Activated T-helper 9 cell treated with anti-CD3 and anti-CD28 coated beads, Interleukin-2, amount 50 U/mL, for 16 hours (primary cell): Measurements from ENCODE around the gene TULP4.
"Not testable (repeated sequence)": the region's sequence is repeated elsewhere in the genome, so short reads cannot be mapped to it uniquely, and the experiment has no call there.

ENCODE experiments used
- DNase-seq: peaks from one replicate; pipeline ENCODE4 v3.0.0-alpha.2; 2020; ENCODE audit warnings: low read depth

Gene TULP4

DNA sequence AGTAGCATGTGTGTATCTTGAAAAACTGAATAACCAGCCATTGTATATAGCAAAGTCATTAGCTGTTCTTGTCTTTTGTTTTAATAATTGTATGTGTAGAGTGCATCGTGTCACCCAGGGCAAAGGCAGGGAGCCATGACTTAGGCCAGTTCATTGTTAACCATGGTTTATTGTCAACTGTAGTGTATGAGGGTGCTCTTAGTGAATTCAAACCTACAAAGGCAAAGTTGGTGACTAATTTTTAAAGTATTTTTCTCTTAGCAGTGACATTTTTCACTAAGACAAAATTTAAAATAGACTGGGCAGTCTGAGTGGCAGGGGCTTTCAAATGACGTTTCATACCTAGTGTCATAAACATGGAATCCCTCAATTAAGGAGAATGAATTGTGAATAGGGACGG, 79.0 kb downstream of the TULP4 start:
- DNase-seq = no peak

DNA sequence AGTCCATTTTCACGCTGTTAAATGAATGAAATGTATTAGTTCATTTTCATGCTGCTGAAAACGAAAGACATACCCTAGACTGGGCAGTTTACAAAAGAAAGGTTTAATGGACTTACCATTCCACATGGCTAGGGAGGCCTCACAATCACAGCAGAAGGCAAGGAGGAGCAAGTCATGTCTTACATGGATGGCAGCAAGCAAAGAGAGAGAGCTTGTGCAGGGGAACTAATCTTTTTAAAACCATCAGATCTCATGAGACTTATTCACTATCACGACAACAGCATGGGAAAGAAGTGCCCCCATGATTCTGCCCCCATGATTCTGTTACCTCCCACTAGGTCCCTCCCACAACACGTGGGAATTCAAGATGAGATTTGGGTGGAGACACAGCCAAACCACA, 79.7 kb downstream of the TULP4 start:
- not testable (repeated sequence) for DNase-seq

DNA sequence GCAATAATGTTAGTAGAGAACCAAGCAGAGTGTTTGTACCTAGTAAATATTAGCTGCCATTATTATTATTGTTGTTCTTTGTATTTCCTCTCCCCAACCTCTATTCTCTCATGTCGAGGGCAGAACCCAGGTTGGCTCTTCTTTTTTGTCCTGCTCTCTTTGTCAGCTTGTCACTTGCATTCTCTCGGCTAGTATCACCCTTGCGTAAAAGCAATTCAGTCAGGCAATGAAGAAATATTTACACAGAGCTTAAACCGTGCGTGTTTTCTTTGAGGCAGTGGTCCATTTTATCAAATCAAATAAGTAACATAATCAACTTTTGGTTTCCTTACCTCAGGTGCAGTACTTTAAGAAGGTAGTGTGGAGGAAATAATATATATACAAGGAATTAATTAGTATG, 83.9 kb downstream of the TULP4 start:
- no peak for DNase-seq

DNA sequence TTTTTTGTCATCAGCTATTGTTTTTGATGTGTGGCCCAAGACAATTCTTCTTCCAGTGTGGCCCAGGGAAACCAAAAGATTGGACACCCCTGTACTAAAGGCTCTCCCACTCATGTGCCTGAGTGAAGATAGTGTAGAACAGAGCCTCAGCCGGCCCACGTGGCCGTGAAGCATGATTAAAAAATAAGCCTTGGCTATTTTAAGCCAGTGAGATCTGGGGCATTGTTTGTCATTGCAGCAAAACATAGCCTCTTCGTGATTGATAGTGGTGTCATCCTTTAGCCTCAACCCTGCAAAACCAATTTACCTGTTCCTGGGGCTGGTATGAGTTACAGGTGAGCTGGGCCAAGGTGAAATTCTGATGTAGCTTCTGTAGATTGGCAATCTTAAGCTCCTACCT, 85.3 kb downstream of the TULP4 start:
- DNase-seq = no peak

DNA sequence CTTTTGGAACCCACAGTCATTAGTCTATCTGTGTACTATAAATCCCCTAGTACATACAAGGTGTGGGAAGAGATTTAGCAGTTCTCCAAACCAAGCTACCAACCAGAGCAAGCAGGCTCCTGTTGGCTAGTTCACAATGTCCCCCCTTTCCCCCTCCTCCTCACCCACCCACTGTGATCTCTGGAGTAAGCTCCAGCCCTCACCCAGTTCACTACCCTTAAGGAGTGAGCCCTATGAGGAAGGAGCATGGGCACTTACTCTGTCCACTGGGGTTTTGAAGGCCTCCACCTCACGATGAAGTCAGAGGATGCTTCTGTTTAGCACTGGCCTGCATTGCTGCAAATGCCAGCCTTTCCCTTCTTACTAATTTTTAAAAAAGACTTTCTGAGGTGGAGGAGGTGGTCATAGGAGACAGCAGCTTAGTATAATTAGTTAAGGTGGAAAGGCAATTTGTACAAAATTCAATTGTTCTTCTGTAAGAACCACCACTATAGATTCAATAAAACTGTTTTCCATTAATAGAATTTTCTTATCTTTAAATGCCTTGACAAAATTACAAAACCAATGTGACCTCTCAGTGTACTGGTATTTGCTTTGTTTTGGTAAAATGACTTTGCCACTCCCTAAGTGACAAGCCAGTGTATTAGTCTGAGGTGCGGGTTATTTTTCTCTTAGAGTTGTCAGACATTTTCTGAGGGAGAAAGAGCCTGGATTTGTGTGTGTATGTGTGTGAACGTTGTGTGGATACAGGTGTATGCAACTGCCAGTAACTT, 86.2 kb downstream of the TULP4 start:
- DNase-seq = no peak

DNA sequence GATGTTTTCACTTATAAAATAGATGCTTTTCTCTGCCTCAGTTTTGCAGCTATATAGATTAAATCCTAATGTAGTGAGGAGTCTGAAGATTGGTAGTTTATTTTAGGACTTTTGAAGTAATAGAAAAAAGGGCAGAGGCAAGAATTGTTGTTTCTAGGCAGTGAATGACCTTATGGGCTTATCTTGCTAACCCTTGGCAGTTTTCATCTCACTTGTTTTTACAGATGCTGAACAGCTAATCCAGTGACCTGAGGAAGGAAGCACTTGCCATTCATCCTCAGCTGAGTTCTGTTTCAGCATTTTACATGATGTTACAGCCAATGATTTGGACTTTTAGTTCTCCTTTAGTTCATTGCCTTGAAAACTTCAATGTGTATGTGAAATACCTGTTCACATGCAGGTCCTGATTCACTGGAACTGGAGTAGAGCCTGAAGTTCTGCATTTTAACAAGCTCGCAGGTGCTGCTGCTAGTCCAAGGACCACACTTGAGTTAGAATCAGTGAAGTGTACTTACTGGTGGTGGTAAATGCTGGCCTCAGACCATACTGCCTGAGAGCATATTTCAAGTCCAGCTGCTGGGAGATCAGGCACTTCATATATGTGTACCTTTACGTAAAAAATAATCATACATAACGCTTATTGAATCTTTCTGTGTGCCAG, 86.9 kb downstream of the TULP4 start:
- no peak for DNase-seq

DNA sequence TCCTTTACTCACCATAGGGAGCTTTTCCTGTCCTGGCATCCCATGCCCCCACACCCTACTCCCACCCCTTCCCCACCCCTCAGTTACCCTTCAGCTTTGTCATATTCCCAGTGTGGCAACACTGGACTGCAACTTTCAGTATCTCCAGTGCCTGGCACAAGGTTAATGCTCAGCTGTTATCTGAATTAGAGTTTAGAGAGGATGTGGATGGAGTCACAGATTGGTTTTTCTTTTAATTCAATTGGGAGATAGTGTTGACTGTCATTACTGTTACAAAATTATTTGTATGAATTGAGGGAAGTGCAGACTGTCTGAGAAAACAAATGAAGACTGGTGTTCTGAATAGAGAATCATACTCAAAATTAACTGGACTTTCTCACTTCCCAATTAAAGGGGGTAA, 89.9 kb downstream of the TULP4 start:
- DNase-seq = no peak

DNA sequence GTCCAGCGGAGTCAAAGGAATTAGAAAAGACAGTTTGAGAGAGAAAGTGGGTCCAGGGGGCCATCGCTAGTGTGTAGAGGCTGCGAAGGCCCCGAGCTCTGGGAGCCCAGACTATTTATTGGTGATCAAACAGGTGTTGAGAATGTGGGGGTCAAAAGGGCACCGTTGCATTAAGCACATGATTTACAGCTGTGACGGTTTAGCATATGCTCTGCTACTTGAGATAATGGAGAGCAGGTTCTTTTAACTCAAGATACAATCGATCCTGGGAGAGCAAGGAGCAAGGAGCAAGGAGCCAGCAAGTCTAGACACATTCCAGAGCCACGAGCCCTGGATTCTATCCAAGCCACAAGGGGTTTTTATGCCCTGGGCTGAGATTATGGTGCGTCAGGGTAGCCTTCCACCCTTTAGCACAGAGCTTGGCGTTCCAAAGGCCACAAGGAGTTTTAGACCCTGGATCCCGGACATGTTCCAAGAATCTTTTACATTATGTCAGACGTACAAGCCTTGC, 93.1 kb downstream of the TULP4 start:
- DNase-seq = not testable (repeated sequence)

DNA sequence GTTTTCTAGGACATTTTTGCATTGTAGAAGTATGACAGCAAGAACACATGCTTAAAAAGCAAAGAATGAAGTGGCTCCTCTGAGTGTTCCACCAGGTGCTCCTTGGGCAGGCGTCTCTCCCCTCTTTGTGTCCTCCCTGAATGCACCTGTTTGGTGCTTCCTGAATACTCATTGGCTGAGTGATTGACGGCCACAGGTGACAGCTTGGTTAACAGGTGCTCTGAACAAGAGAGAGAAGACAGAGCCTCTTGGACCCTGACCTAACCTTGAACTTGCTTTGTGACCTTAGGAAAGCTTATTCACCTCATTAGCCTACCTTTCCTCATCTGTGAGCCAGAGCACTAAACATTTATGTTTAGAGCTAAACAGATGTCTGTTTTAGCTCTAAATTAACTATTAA, 93.7 kb downstream of the TULP4 start:
- no peak for DNase-seq

DNA sequence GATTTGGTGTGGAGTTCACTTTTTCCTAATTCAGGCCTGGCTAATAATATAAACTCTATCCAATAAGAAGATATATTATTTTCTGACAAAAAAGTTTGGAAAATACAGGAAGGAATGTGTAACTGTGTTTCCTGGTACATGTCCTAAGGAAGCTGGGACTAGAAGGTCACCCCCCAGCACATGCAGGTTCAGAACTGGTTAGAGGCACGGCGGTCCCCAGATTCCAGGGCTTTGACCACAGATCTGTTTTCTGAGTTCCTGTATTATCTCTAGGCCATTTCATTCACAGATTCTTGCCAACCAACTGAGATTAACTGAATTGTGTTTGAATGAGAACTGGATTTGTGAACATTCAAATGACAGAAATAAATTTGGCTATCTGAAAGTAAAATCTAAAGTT, 94.5 kb downstream of the TULP4 start:
- no peak for DNase-seq

DNA sequence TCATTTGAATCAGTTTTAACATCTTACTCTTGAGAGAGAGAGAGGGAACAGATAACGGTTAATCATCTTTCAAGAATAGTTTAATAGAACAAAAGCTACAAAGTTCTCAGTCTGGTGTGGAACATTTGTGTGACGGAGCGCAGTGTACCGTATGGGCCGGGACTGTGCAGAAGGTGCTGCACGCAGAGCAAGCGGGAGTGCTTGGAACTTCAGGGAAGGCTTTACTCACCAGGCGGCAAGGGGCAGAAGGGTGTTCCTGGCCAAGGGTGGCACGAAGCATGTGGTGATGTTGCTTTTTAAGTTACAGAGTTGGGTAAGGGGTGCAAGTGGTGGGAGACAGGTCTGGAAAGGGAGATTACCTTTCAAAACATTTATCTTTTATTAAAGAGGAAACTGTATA, 95.7 kb downstream of the TULP4 start:
- no peak for DNase-seq

DNA sequence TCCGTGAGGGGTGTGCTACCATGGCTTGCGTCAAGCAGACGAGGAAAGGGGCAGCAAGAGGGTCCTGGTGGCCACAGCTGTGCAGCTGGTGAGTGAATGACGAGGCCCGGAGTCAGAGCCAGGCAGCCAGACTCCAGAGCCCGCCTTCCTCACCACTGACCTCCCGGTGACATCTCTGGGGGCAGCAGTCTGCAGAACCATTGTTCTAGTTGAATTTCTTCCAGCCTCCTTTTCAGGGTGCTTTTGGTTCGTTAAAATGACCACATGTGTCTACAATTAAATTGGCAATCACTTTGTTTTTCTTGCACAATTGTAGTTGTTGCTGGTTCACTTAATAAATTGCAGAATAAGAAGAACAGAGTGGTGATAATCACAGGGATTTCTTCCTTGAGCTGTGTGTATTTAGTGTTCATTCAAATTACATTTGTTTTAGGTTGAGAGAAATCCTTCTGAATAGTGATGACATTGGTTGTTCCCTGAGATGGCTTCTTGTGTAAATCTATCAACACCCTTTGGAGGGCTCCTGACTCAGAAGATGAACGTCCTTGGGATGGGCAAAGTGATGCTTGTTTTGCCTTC, 96.4 kb downstream of the TULP4 start:
- DNase-seq = no peak

DNA sequence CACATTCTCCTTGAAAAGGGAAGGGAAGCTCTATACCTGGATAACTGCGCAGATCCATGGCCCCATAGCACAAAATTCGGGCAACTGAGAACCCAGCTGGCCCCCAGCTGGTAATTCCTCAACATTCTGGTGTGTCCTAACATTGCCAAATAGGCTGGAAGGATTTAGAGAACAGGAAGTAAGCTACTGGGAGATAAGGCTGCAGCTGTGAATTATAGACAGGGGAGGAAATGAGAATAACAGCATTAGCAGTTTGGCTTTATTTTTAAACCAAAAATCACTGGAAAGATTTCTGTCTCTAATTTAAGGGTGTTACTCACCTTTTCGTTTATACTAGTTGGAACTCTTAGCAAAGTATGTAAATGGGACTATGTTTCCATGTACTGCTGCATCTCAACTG, 97.2 kb downstream of the TULP4 start:
- no peak for DNase-seq

DNA sequence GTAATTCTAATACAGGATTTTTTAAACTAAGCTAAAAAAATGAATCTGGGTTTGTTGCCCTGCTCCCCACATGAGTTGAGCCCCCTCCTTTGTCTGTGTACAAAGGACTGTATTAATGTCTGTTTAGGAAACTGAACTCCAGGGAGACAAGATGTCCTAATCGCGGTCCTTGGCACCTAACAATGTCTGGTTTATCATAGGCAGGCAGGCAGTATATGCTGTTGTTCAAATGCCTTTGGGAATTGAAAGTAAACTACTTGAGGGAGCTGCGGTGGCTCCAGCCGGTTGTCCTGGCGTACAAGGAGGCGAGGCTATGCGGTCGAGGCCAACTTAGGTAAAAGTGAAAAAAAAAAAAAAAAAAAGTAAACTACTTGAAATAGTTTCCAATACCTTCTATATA, 98.5 kb downstream of the TULP4 start:
- DNase-seq = no peak

DNA sequence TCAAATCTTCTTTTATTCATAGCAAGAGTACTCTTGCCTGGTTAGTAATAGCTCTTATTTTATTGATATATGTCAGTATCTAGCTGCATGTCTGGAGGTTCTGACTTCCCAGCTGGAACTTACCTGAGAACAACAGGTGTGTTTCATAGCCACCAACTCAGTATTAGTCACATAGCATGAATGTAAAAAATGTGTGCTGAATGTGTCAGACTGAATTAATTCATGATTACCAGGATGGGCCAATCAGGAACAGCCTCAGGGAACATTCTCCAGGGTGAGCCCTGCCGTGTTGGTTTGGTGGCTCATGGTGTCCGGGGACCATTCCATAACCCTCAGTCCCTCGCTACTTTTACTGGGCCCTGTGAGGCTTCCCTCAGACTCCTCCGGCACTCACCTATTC, 99.7 kb downstream of the TULP4 start:
- no peak for DNase-seq

DNA sequence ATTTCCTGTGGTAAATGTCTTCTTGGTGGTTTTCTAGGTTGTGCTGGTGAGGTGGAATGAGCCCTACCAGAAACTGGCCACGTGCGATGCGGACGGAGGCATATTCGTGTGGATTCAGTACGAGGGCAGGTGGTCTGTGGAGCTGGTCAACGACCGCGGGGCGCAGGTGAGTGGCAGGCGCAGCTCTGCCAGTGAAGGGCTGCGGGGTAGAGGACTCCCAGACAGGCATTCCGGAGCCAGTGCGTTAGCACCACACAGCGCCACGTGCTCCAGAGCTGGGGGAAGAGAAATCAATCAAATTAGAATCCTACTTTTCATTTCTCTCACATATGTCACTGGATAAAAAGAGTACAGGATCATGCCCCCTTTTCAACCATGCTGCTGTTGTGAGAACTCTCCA, 100.8 kb downstream of the TULP4 start:
- no peak for DNase-seq

DNA sequence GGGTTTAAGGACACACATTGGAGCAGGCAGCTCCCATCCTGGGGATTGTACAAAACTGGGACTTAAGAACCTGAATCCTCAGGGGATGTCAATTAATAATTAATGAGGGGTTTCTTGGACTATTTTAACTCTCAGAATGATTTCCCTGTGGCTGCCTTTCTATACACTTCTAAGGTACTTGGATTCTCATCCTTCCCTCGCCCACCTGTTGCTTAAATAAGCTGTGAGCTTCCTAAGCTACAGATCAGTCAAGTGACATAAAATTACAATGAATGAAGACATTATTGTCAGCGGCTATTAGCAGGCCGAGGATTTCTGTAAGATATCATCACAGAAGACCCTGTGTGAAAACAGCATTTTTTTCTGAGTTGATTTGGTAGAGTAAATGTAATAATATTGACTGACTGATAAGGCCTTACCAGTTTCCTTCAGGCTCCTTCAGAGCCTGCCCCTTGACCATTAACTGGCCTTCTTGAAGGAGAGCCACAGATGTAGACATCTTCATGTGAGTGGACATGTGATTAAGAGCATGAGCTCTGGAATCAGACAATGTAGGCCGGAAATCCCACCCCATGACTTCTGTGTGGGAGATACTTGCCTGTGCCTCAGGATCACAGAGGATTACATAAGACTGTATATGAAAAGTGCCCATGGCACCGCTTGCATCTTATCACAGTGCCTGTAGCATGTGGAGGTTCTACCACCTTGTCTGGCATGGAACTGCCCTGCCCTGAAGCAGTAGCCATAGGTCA, 101.7 kb downstream of the TULP4 start:
- no peak for DNase-seq

DNA sequence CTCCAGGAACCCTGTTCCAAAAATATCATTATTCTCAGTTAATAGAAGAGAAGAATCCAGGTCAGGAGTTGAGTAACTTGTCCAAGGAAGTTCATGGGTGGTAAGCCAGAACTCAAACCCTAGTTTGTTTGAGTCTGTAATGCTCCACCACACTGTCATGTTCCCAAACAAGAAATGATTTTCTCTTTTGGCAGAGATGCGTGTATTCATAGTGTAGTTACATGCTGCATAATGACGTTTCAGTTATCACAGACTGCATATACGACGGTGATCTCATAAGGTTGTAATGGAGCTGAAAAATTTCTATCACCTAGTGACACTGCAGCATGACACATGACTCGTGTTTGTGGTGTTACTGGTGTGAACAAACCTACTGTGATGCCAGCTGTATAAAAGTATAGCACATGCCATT, 102.6 kb downstream of the TULP4 start:
- DNase-seq = no peak

DNA sequence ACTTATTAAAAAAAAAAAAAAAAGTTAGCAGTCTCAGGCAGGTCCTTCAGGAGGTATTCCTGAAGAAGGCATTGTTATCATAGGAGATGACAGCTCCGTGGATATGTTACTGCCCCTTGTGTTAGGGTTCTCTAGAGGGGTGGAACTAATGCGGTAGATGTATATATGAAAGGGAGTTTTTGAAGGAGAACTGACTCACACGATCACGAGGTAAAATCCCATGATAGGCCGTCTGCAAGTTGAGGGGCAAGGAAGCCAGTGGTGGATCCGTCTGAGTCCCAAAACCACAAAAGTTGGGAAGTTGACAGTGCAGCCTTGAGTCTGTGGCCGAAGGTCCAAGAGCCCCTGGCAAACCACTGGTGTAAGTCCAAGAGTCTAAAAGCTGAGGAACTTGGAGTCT, 103.4 kb downstream of the TULP4 start:
- no peak for DNase-seq

DNA sequence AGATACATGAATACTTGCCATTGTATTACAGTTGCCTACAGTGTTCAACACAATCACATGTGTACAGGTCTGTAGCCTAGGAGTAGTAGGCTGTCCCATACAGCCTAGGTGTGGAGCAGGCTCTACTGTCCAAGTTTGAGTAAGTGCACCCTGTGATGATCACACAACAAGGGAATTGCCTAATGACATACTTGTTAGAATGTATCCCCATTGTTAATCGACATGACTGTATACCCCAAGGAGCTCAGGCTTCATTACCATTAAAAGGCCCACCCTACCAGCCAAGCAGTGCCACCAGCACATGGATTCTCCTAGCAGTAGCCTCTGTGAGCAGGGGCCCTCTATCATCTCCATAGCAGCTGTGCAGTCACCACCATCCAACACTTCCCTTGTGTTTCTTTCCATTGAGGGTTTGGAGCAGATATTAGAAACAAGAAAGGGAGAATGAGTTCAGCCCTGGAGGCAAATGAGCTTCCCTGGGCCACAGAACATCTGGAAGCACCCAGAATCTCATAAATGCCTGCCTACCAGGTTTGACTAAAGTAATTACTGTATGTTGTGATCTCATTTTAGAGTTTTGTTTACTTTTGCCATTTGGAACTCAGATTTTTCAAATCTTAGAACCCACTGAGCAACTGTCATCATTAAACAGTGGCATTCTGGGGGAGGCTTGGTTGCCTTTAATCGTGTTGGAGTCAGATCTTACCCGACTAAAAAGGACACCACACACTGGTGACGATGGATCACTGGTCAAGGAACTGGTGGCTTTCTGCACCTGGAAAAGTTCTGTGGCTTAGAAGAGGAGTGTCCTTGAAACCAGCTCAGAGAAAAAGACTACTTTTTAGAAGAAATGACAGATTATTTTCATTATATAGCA, 104.9 kb downstream of the TULP4 start:
- no peak for DNase-seq

DNA sequence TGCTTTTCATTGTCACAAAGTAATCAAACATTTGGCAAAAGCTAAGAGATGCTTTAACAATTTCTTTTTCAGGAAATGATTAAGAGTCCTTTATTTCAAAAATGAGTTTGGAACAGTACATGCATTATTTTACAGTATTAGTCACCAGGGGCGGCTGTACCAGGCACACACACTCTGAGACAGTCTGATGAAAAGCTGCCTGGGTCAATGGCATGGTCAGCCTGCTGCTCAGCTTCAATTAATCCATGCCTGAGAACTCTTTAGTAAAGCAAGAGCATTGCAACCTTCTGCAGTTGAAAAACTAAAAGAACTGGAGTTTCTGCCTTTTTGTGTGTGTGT, 105.5 kb downstream of the TULP4 start:
- no peak for DNase-seq

DNA sequence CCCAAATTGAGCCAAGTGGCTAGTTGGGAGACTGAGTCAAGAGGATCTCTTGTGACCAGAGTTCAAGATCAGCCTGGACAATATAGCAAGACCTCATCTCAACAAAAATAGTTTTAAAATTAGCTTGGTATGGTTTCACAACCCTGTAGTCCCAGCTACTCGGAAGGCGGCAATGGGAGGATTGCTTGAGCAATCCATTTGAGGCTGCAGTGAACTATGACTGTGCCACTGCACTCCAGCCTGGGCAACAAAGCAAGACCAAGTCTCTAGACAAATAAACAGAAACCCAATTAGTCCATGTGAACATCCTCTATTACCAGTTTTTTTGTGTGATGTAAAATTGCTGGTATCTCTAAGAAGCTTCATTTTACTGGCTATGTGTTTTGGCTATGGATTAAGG, 106.2 kb downstream of the TULP4 start:
- no peak for DNase-seq
